Measurements from ENCODE around the gene PPFIA3. TPM values are rescaled to one million over a fixed set of nuclear protein-coding genes. Genes with fewer than 3 reads are reported as not detected.

PPFIA3 gene
- total and polyA plus RNA-seq, 2 of the 4 experiments (the other 2 are of a cell fraction) = 0.90 to 2.4 TPM

DNA sequence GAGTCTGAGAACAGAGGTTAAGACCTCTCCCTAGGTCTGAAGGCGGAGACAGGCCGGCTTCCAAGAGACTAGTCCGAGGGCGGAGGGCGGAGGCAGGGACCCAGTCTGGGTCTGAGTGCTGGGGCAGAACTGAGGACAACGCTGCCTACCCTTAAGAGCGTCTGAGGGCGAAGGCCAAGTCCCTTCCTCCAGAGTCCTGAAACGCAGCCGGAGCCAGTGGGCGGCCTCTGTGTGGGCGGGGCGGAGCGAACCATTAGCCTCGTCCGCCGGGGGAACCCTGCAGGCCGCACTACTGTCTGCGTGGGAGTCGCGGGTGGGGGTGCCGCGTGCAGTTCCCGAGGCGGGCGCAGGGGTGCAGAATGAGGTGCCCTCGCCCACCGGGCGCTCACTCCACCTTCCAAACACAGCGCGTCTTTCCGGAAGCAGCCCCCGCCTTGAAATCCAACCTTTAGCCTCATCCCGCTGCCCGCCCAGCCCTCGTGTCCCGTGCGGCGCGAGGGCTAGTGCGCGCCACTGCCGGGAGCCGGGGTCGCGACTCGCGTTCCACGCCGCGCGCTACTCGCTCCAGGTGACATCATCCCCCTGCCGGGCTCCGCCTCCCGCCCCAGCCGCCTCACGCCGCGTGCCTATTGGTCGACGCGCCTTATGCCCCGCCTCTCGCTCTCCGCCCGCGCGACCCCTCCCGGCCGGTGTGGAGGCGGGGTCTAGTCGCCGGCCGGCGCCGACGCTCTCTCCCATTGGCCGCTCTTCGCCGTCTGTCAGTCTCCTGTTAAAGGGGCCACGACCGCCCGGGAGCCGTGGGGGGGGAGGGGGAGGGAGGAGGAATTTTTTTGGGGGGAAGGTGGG lies 556 bp upstream of the PPFIA3 start, which contains the start of gene C19orf73:
C19orf73 (minus strand) TSS at position 579 of the 846 bp plus-strand sequence; CDS start at position 458, 121 bp downstream.
- ChIA-PET CTCF (interaction anchor here (1.4 kb wide), 1 partner anchor 21 kb away, joined by 4 read pairs; no protein-coding TSS in a partner anchor), POLR2A (ENCODE audit: unreplicated experiment) (interaction anchor here (0.5 kb wide), 1 partner anchor 23 kb away, joined by 8 read pairs; no protein-coding TSS in a partner anchor)
- Histone ChIP-seq H3K4me2 (ENCODE audit: low read depth, low read length) (peak within 1 kb of the TSS; percentile 87), H2AFZ (replicated peaks; ENCODE audit: low read length, poor library complexity) (peak within 1 kb of the TSS; percentile 97), H2AK5ac (ENCODE audit: low read depth, low read length) (peak within 1 kb of the TSS; percentile 52), H4K8ac (ENCODE audit: low read depth in 2 of 2, low read length in 2 of 2) (peak within 1 kb of the TSS; percentile 57 to 91), H3K9me1 (ENCODE audit: insufficient read depth, low read length) (peaks cover 13% of the 10 kb centered on the region), H2BK20ac (ENCODE audit: low read depth, low read length) (no peak within 1 kb of the TSS), H3K27ac (ENCODE audit: insufficient read depth, low read length) (peak within 1 kb of the TSS; percentile 81), H2AK9ac (replicated peaks; ENCODE audit: low read depth, low read length, poor library complexity) (peak within 1 kb of the TSS; percentile 91), H3K36me3 (ENCODE audit: control insufficient read depth, insufficient read depth, low read length) (no peaks in the 10 kb centered on the region), H4K91ac (ENCODE audit: insufficient read depth, low read depth, low read length) (peak within 1 kb of the TSS; percentile 66; the same call in 1 of the 2 replicates), H3K4me3 (ENCODE audit: insufficient read depth, low read depth, low read length) (peak within 1 kb of the TSS; percentile 59), H4K5ac (ENCODE audit: low read depth, low read length) (peak within 1 kb of the TSS; percentile 10; the same call in 1 of the 2 replicates), H2BK5ac (ENCODE audit: low read depth, low read length, poor library complexity, severe bottlenecking) (peak within 1 kb of the TSS; percentile 78), H3K79me1 (ENCODE audit: low read depth in 1 of 2, low read length in 2 of 2) (peaks cover 4 to 36% of the 10 kb centered on the region in 2 experiments; a peak in 2 of 4 replicates), H3K4me1 (ENCODE audit: control insufficient read depth, insufficient read depth, low read length) (peaks cover 6% of the 10 kb centered on the region), H2BK15ac (ENCODE audit: low read depth, low read length) (peak within 1 kb of the TSS; percentile 60; the same call in 1 of the 3 replicates), H3K27me3 (ENCODE audit: control insufficient read depth, insufficient read depth, low read length) (peaks cover 8% of the 10 kb centered on the region), H4K20me1 (ENCODE audit: insufficient read depth, low read length) (peaks cover 3% of the 10 kb centered on the region), H3K9me3 (ENCODE audit: control insufficient read depth, insufficient read depth, low read length) (no peaks in the 10 kb centered on the region), H2BK120ac (ENCODE audit: low read depth, low read length) (peak within 1 kb of the TSS; percentile 7; the same call in 1 of the 2 replicates), H3K23ac (ENCODE audit: low read depth, low read length) (peak within 1 kb of the TSS; percentile 46; the same call in 1 of the 2 replicates), H3K18ac (ENCODE audit: low read depth, low read length) (peak within 1 kb of the TSS; percentile 24; the same call in 1 of the 2 replicates), H3K56ac (ENCODE audit: extremely low read depth, insufficient read depth, low read length) (0 out of 2 replicates have a peak within 1 kb of the TSS, but pooled peaks have one; percentile 34), H3K14ac (replicated peaks; ENCODE audit: low read depth, low read length) (peak within 1 kb of the TSS; percentile 29), H3K4ac (ENCODE audit: low read depth, low read length) (peak within 1 kb of the TSS; percentile 55), H3K9ac (ENCODE audit: low read depth, low read length) (peak within 1 kb of the TSS; percentile 52)
- ATAC-seq (ENCODE audit: low read depth) (peak; percentile 86), DNase-seq (peak; percentile 91)
- BruUV-seq (replicated peaks) = no TSS peak
- dilution Hi-C loops (cut with HindIII; ENCODE audit: low sequenced_read_pairs, unreplicated experiment) (no loop called here), in situ Hi-C loops (cut with MboI; ENCODE audit: low sequenced_read_pairs) (no loop called here), intact Hi-C loops (cut with micrococcal nuclease) (loop anchor here (1.0 kb wide), 1 partner anchor 31 kb away; no protein-coding TSS in a partner anchor)
- no peak for TF ChIP-seq MAFK (IDR thresholded peaks at IDR 0.05; ENCODE audit: low read depth, low read length)
- no peak for TF ChIP-seq NFE2L2 (IDR thresholded peaks at IDR 0.05; ENCODE audit: low read depth, low read length)
- no peak for TF ChIP-seq RAD21 (IDR thresholded peaks at IDR 0.05; ENCODE audit: low read length)
- TF ChIP-seq CHD1 (IDR thresholded peaks at IDR 0.05; ENCODE audit: low read depth, low read length) = peak; percentile 46; the same call in 1 of the 2 replicates
- peak; percentile 96 for TF ChIP-seq MAZ (IDR thresholded peaks at IDR 0.05; ENCODE audit: borderline replicate concordance, low read depth, low read length)
- peak; percentile 50; the same call in 1 of the 2 replicates for TF ChIP-seq POLR2A (IDR thresholded peaks at IDR 0.05; ENCODE audit: low read depth, low read length)
- no peak for TF ChIP-seq FOS (IDR thresholded peaks at IDR 0.05; ENCODE audit: low read depth, low read length)
- TF ChIP-seq, protein P1, sequence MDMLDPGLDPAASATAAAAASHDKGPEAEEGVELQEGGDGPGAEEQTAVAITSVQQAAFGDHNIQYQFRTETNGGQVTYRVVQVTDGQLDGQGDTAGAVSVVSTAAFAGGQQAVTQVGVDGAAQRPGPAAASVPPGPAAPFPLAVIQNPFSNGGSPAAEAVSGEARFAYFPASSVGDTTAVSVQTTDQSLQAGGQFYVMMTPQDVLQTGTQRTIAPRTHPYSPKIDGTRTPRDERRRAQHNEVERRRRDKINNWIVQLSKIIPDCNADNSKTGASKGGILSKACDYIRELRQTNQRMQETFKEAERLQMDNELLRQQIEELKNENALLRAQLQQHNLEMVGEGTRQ (IDR thresholded peaks at IDR 0.05; ENCODE audit: low read depth, low read length) = no peak
- TF ChIP-seq CEBPB (IDR thresholded peaks at IDR 0.05; ENCODE audit: low read depth, low read length) = 0 out of 2 replicates have a peak, but pooled peaks have one; percentile 18
- TF ChIP-seq MXI1 (IDR thresholded peaks at IDR 0.05; ENCODE audit: borderline replicate concordance, low read depth, low read length) = peak; percentile 76; the same call in 1 of the 2 replicates
- TF ChIP-seq BHLHE40 (IDR thresholded peaks at IDR 0.05; ENCODE audit: low read depth, low read length) = peak; percentile 93
- TF ChIP-seq RCOR1 (IDR thresholded peaks at IDR 0.05; ENCODE audit: insufficient replicate concordance, low read length) = no peak
- WGBS, 2 experiments (ENCODE audit: extremely low coverage in 2 of 2, insufficient read length in 1 of 2) = 1% methylated on average over 25 of the region's 85 CpGs; no CpG with 5 or more reads in 1 of the 2 experiments
